Lung microvascular endothelial cell (primary cell): ENCODE results near the gene SERINC3. TPM values are rescaled to one million over a fixed set of nuclear protein-coding genes. Genes with fewer than 3 reads are reported as not detected.

Experiments
- DNase-seq, 2 donors: peaks; one replicate each; pipeline versions ENCODE4 v3.0.0 to v3.0.0-alpha.2; 2010; ENCODE audit warnings: low read depth in 2 of 2
- total RNA-seq: library from RNA; depleted of rRNA; stranded (reverse); fragments of >200 nt; gene quantifications from 2 replicates; pipeline ENCODE4 v1.2.1, GENCODE V29; 2014

The SERINC3 gene
- total RNA-seq, 1 donor from 2014 or later: 130 TPM

DNA sequence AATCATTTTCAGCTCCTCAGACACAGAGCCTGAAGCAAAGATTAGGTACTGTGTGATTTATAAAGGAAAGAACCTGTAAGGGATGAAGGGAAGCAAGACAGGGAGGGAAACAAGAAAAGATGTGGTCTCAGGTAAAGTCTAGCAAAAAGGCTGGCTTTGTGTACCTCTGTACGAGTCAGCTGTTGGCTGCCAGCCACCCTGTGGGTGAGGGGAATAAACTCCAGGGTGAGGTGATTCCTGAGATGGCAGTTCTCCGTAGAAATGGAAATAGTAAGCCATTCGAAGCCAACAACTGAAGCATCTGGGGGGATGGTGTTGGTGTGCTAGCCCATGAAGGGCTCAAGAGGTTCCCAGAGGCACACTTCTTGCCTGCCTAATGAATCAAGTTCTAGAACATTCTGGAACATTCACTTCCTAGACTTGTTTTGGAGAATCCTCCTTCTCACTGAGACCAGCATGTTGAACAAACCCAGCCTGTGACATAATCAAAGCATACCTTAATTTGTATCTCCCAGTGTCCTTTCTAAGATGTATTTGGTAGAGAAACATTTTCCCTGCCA is 56.8 kb downstream of the SERINC3 start:
- DNase-seq: no peak

DNA sequence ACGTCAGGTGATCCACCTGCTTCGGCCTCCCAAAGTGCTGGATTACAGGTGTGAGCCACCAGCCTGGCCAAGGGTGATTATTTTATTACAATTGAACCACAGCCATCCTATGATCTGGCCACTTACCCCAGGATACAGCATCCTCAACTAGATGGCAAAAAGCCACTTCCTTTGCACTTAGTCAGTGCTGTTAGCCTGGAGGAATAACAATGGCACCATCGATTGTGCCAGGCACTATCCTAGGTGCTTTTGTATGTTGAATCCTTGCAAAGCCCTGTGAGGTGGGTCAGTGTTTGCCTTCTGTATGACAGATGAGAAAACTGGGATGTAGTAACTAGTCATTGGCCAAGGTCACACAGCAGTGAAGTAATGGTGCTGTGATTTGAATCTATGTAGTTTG is 57.4 kb downstream of the SERINC3 start:
- DNase-seq: no peak

GRCh38 chr20:44463466-44463865 is 58.4 kb downstream of the SERINC3 start:
- no peak for DNase-seq

GRCh38 chr20:44461803-44462174 is 60.1 kb downstream of the SERINC3 start:
- DNase-seq: no peak

- no peak for DNase-seq
Measured at GRCh38 chr20:44461142-44461802, 60.6 kb downstream of the SERINC3 start.

DNA sequence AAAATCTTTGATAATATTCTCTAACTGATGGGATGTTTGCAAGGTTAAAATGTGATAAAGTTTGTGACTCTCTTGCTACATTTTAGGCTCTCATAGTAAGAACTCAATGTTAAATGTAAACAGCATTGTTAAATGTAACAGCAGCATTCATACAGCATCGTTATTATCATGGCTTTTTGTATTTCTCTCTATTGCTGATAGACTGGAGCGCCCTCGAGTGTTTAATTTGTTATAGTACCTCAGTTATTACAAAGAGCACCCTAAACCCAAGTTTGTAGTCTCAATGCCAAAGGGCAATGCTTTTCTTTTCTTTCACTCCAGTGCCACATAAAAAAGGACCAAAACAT is 61.1 kb downstream of the SERINC3 start:
- peak; percentile 17 to 29 for DNase-seq

- DNase-seq: no peak
Measured at GRCh38 chr20:44459271-44459670, 62.6 kb downstream of the SERINC3 start.

DNA sequence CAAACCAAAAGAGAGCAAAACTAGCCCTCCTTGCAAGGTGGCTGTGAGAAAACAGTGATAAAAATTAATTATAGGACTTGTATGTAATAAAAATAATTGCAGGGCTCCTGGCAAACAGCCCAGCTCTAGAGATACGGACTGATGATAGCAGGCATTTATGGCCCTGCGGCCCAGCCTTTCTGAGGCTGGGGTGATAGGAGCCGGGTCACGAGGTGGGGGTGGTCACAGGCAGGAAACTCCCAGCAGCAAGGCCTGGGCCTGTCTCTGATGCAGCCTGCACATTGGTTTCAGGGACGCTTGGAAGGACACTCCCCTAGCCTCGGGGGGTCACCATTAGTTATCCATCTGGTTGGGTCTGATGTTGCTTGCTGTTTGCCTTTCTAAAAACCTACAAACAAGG is 64.9 kb downstream of the SERINC3 start:
- DNase-seq: no peak

GRCh38 chr20:44456611-44457010 is 65.3 kb downstream of the SERINC3 start:
- no peak for DNase-seq

GRCh38 chr20:44455126-44455525 is 66.7 kb downstream of the SERINC3 start:
- no peak for DNase-seq

DNA sequence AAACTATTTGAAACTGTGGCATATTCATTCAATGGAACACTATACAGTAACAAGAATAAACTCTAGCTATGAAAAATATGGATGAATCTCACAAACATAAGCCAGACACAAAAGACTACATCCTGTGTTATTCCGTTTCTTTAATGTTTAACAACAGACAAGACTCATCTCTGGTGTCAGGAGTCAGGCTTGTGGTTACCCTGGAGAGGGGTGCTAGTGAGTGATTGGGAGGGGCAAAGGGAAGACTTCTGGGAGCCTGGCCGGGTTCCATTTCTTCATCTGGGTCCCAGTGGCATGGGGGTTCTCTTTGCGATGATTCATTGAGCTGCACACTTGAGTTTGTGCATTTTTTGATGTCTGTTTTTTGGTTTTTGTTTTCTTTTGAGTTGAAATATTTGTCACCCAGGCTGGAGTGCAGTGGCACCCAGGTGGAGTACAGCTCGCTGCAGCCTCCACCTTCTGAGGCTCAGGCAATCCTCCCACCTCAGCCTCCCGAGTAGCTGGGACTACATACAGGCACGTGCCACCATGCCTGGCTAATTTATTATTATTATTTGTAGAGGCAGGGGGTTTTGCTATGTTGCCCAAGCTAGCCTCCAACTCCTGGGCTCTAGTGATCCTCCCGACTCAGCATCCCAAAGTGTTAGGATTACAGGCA is 67.4 kb downstream of the SERINC3 start:
- DNase-seq: no peak

DNA sequence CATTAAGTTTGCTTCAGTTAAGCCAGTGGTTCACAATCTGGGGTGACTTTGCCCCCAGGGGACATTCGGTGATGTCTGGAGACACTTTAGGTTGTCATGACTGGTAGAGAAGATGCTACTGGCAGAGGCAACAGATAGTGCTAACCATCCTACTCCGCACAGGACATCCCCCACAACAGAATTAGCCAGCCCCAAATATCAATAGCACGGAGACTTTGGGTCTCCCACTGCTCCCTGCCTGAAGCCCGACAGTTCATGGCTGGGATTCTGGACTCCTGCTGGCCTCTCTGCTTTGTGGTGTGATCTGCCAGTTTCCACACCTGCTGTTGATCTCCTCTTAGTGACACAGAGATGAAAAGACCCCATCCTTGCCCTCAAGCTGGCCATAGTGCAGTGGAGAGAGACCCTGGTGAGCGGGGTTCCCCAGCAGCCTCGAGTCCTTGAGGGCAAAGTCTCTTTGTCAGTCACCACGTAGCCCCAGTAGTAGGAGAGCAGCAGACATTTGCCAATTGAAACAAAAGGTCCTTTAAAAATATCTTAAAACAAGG is 70.9 kb downstream of the SERINC3 start:
- no peak for DNase-seq

DNA sequence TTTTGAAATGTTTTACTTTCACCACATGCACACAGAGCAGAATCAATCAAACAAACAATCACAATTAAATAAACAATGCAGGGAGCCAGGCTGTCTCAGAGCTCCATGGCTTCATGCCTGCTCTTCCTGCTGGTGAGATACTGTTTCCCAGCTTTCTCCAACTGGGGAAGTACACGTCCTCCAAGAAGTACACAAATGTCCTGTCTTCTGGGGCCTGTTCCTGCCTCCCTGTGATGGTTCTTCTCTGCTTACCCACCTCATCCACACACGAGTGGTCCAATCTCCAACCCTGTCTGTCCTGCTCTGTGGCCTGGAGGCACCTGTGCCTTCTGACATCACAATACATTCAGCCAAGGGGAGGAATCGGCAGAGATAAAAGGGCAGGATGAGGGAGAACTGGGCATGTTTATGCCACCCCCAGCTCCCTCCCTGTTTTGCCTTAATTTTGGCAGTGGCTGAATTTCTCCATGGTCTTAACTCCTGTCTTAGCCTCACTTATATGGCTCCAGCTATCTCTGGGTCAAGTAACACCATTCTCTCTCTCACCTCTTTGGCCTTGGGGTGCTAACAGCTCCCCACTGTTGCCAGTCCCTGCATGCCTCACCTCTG is 71.5 kb downstream of the SERINC3 start:
- DNase-seq: no peak

GRCh38 chr20:44449864-44450263 is 72.0 kb downstream of the SERINC3 start:
- no peak for DNase-seq

DNA sequence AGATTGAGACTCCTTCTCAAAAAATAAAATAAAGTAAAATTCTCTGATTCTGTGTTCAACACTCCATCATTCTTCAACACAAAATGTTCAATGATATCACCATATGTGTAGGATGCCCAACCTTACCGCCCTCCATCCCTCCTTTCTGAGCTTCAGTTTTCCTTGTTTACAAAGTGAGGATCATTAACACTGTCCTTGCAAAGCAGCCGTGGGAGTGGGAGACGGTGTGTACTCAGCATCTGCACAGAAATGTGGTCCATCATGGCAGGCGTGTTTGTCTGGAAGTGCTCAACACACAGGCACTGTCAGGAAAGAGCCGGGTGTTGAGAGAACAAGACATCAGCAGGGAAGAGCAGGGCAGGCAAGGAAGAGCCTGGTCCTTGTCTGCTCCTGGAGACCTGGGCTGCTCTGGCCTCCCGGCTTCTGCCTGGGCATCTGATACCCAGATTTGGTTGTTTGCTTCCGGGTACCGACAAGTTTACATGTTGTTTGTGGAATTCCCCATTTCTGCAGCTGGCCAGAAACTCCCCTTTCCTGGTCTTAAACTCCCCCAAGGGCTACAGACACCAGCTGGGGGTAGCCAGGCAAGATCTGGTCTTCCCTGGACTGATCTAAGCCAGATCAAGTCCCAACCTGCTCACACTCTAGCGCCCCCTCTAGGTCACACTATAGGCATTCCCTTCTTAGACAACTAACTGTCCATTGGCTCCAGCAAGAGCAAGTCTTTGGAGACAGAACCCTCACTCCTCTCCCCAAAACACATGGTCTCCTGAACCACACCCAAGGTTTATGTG is 72.9 kb downstream of the SERINC3 start:
- DNase-seq: peak; percentile 4 to 17

- DNase-seq: no peak
Measured at GRCh38 chr20:44447827-44448419, 73.9 kb downstream of the SERINC3 start.

Other genes with a start within 250 kb of the SERINC3 start
- gene FITM2, start 210.9 kb downstream of the SERINC3 start, total RNA-seq: 4.1 and 7.3 TPM in 2 replicates
- gene R3HDML, start 185.0 kb downstream of the SERINC3 start, total RNA-seq: not detected in 2 replicates
- not detected in 2 replicates for gene HNF4A, start 166.4 kb downstream of the SERINC3 start, total RNA-seq
- gene TTPAL, start 46.2 kb downstream of the SERINC3 start, total RNA-seq: 2.6 and 2.8 TPM in 2 replicates
- gene PKIG, start 60.5 kb upstream of the SERINC3 start, total RNA-seq: 138 and 215 TPM in 2 replicates
- gene ADA, start 129.6 kb upstream of the SERINC3 start, total RNA-seq: 11.1 and 16.3 TPM in 2 replicates
- gene CCN5, start 193.3 kb upstream of the SERINC3 start, total RNA-seq: not detected in 2 replicates
- gene KCNK15, start 223.8 kb upstream of the SERINC3 start, total RNA-seq: not detected in 2 replicates